ENCODE results near the gene LSM5.

GRCh38 chr7:32476816-32477648, 13.1 kb downstream of the LSM5 start:
- TF ChIP-seq POLR2A (IDR thresholded peaks at IDR 0.05) (no peak), CTCF (IDR thresholded peaks at IDR 0.05) (no peak), EP300 (IDR thresholded peaks at IDR 0.05) (no peak)

Measured in ovary (tissue), 3 donors.